HG02623 (cell line): ENCODE results near the gene CBX3.
"Not testable (repeated sequence)": the region's sequence is repeated elsewhere in the genome, so short reads cannot be mapped to it uniquely, and the experiment has no call there.

Source experiments
- ATAC-seq: cut with Tn5 transposase; IDR thresholded peaks from one replicate; pipeline ENCODE4 v1.9.1; 2021; ENCODE audit warnings: moderate library complexity; ENCODE audit not compliant: unreplicated experiment

Gene CBX3

GRCh38 chr7:26169271-26169670 lies 32.3 kb upstream of the CBX3 start:
- no peak for ATAC-seq

- ATAC-seq, result no peak
These were observed 30.9 kb upstream of the CBX3 start for GRCh38 chr7:26170663-26171062.

GRCh38 chr7:26171601-26172000 lies 29.9 kb upstream of the CBX3 start:
- ATAC-seq, result no peak

- no peak for ATAC-seq
These were observed 29.5 kb upstream of the CBX3 start for GRCh38 chr7:26172048-26172447.

GRCh38 chr7:26175903-26176302 lies 25.6 kb upstream of the CBX3 start:
- ATAC-seq, result not testable (repeated sequence)

GRCh38 chr7:26176696-26177095 lies 24.8 kb upstream of the CBX3 start:
- not testable (repeated sequence) for ATAC-seq

GRCh38 chr7:26177269-26177668 lies 24.3 kb upstream of the CBX3 start:
- not testable (repeated sequence) for ATAC-seq

GRCh38 chr7:26178272-26178960 lies 23.1 kb upstream of the CBX3 start:
- no peak for ATAC-seq

GRCh38 chr7:26179422-26179821 lies 22.1 kb upstream of the CBX3 start:
- ATAC-seq, result no peak

GRCh38 chr7:26179826-26180497 lies 21.6 kb upstream of the CBX3 start:
- ATAC-seq, result no peak

GRCh38 chr7:26180792-26181198 lies 20.8 kb upstream of the CBX3 start:
- ATAC-seq, result no peak

GRCh38 chr7:26181474-26182227 lies 19.9 kb upstream of the CBX3 start:
- no peak for ATAC-seq

- no peak for ATAC-seq
These were observed 19.3 kb upstream of the CBX3 start for GRCh38 chr7:26182283-26182682.

GRCh38 chr7:26182706-26183105 lies 18.8 kb upstream of the CBX3 start:
- no peak for ATAC-seq

- ATAC-seq, result no peak
These were observed 17.8 kb upstream of the CBX3 start for GRCh38 chr7:26183545-26184280.

GRCh38 chr7:26184281-26185101 lies 17.1 kb upstream of the CBX3 start:
- ATAC-seq, result not testable (repeated sequence)

- no peak for ATAC-seq
These were observed 16.3 kb upstream of the CBX3 start for GRCh38 chr7:26185131-26185843.

- no peak for ATAC-seq
These were observed 15.7 kb upstream of the CBX3 start for GRCh38 chr7:26185844-26186180.

GRCh38 chr7:26186364-26187311 lies 14.9 kb upstream of the CBX3 start:
- ATAC-seq, result no peak
